Neural cell (in vitro differentiated cells): Measurements from ENCODE around the gene RINT1. TPM values are rescaled to one million over a fixed set of nuclear protein-coding genes. Genes with fewer than 3 reads are reported as not detected.

Experiments used
- H2AFZ ChIP-seq: fragments of 200-600, 300-800 bp; sonication (generic), shearing (Covaris generic); 2 replicates; pipeline ENCODE4 v1.6.0; 2014; ENCODE audit warnings: low read depth, mild to moderate bottlenecking, antibody characterized with exemption, low read length, moderate library complexity
- H3F3A ChIP-seq: fragments of 200-600 bp; shearing (Covaris generic); 2 replicates; pipeline ENCODE4 v1.6.1; 2016; ENCODE audit warnings: mild to moderate bottlenecking, moderate library complexity, mixed read lengths, antibody characterized with exemption, low read length; ENCODE audit not compliant: insufficient read depth, poor library complexity, severe bottlenecking
- H3K27ac ChIP-seq: fragments of 200-600, 300-800 bp; sonication (generic), shearing (Covaris generic); 2 replicates; pipeline ENCODE4 v1.5.1; 2014; ENCODE audit warnings: mild to moderate bottlenecking, low read length, moderate library complexity
- H3K27me3 ChIP-seq: fragments of 300-800, 200-600 bp; sonication (generic), shearing (Covaris generic); 2 replicates; pipeline ENCODE4 v1.6.0; 2014; ENCODE audit warnings: mild to moderate bottlenecking, low read depth, low read length, moderate library complexity; ENCODE audit not compliant: insufficient read depth
- H3K36me3 ChIP-seq: fragments of 300-800, 200-600 bp; sonication (generic), shearing (Covaris generic); 2 replicates; pipeline ENCODE4 v1.5.1; 2014; ENCODE audit warnings: mild to moderate bottlenecking, antibody characterized with exemption, low read length, moderate library complexity; ENCODE audit not compliant: insufficient read depth
- H3K4me2 ChIP-seq: fragments of 300-800, 200-600 bp; sonication (generic), shearing (Covaris generic); 2 replicates; pipeline ENCODE4 v1.6.0; 2014; ENCODE audit warnings: mild to moderate bottlenecking, low read length
- H3K4me3 ChIP-seq: fragments of 300-800, 200-600 bp; sonication (generic), shearing (Covaris generic); 2 replicates; pipeline ENCODE4 v1.5.1; 2014; ENCODE audit warnings: mild to moderate bottlenecking, low read length, moderate library complexity
- H3K79me2 ChIP-seq: fragments of 200-600 bp; shearing (Covaris generic); replicated peaks from 2 replicates; pipeline ENCODE4 v1.6.0; 2014; ENCODE audit warnings: mild to moderate bottlenecking, low read length, moderate library complexity; ENCODE audit not compliant: insufficient read depth
- H3K9ac ChIP-seq: fragments of 300-800, 200-600 bp; sonication (generic), shearing (Covaris generic); 2 replicates; pipeline ENCODE4 v1.6.1; 2016; ENCODE audit warnings: mild to moderate bottlenecking, low read length, mixed read lengths
- H3K9me2 ChIP-seq: fragments of 200-600 bp; shearing (Covaris generic); 2 replicates; pipeline ENCODE4 v1.6.1; 2016; ENCODE audit warnings: mild to moderate bottlenecking, low read length, mixed read lengths; ENCODE audit not compliant: insufficient read depth
- H3K9me3 ChIP-seq: fragments of 200-600, 300-800 bp; sonication (generic), shearing (Covaris generic); 2 replicates; pipeline ENCODE4 v1.6.1; 2016; ENCODE audit warnings: mild to moderate bottlenecking, mixed run types, low read length, moderate library complexity, mixed read lengths
- H4K20me1 ChIP-seq: fragments of 200-600 bp; shearing (Covaris generic); 2 replicates; pipeline ENCODE4 v1.6.1; 2016; ENCODE audit warnings: mild to moderate bottlenecking, mixed run types; ENCODE audit not compliant: insufficient read depth
- EP300 ChIP-seq: fragments of 450-650 bp; conservative IDR thresholded peaks from 2 replicates; pipeline ENCODE4 v1.6.1; 2014; ENCODE audit warnings: antibody characterized with exemption, mild to moderate bottlenecking, moderate library complexity; ENCODE audit not compliant: poor library complexity, severe bottlenecking
- EZH2 ChIP-seq: fragments of 200-600, 300-800 bp; shearing (Covaris generic), sonication (generic); IDR thresholded peaks from 2 replicates; pipeline ENCODE4 v1.6.1; 2014; ENCODE audit warnings: antibody characterized with exemption, low read length, borderline replicate concordance, mild to moderate bottlenecking; ENCODE audit not compliant: insufficient read depth, poor library complexity, severe bottlenecking
- MXI1 ChIP-seq: fragments of 450-650 bp; conservative IDR thresholded peaks from 2 replicates; pipeline ENCODE4 v1.6.1; 2014; ENCODE audit warnings: antibody characterized with exemption, mild to moderate bottlenecking; ENCODE audit not compliant: poor library complexity, severe bottlenecking
- POLR2AphosphoS5 ChIP-seq: IDR thresholded peaks from 2 replicates; pipeline ENCODE4 v1.6.1; 2012
- RAD21 ChIP-seq: fragments of 450-650 bp; conservative IDR thresholded peaks from 2 replicates; pipeline ENCODE4 v1.6.1; 2014; ENCODE audit warnings: antibody characterized with exemption, mild to moderate bottlenecking, moderate library complexity
- SMC3 ChIP-seq: fragments of 450-650 bp; conservative IDR thresholded peaks from 2 replicates; pipeline ENCODE4 v1.6.1; 2014; ENCODE audit warnings: antibody characterized with exemption, mild to moderate bottlenecking, moderate library complexity; ENCODE audit not compliant: poor library complexity
- TAF1 ChIP-seq: IDR thresholded peaks from 2 replicates; pipeline ENCODE4 v1.6.1; 2012; ENCODE audit warnings: low read depth
- polyA plus RNA-seq: library from polyadenylated mRNA; depleted of rRNA; stranded (reverse); fragments of >200 nt; gene quantifications from 2 replicates; pipeline ENCODE4 v1.2.3, GENCODE V29; 2014
- TF ChIP-seq, protein P1 (sequence below): IDR thresholded peaks from 2 replicates; pipeline ENCODE4 v1.6.1; 2012; ENCODE audit warnings: borderline replicate concordance
- TF ChIP-seq, protein P2 (sequence below): fragments of 450-650 bp; IDR thresholded peaks from 2 replicates; pipeline ENCODE4 v1.5.1; 2014; ENCODE audit warnings: antibody characterized with exemption, mild to moderate bottlenecking, moderate library complexity; ENCODE audit not compliant: poor library complexity, severe bottlenecking

The RINT1 gene
- polyA plus RNA-seq, 1 donor from 2014 or later = 8.6 TPM

DNA sequence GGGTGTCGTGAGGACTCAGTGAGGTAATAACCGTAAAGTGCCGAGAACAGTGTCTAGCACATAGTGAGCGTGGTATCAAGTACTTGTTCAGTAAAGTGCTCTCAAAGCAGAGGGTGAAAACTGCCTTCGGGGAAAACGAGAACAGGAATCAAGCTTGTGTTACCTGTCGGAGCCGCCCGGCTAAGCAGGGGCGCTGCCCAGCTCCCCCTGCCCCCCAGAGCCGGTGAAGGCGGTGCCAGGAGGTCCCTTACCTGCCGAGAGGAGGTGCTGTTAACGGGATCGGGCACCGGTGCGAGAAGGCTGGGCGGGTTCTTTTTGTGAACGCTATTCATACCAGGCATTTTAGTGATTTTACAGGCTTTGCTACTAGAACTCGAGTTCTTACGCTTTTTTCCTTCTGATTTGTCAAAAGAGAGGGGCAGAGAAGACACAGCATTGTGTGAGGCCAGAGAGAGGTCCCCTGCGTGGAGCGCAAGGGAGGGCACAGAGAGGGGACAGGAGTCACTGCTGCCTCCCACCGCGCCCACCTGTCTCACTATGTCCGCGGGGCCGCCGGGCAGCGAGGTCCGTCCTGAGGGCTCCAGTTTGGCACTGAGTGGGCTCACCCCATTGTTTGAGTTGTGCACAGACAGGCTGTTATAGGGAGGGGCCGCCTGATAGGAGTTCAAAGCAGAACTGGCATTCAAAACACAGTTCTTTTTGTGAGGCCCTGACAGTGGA is 81.8 kb downstream of the RINT1 start:
- no peaks in the 10 kb centered on the region for H3K36me3 ChIP-seq
- H3K27me3 ChIP-seq = no peaks in the 10 kb centered on the region
- no peaks in the 10 kb centered on the region for H3F3A ChIP-seq
- no peaks in the 10 kb centered on the region for H4K20me1 ChIP-seq
- H3K4me3 ChIP-seq = no peak overlapping the region
- H3K9ac ChIP-seq = no peak overlapping the region
- H3K4me2 ChIP-seq = no peak overlapping the region
- H3K79me2 ChIP-seq = no peaks in the 10 kb centered on the region
- TF ChIP-seq RAD21 (no peak), MXI1 (no peak), SMC3 (no peak), EZH2 (no peak), EP300 (no peak), TAF1 (no peak), POLR2AphosphoS5 (no peak)
- TF ChIP-seq, protein P1, sequence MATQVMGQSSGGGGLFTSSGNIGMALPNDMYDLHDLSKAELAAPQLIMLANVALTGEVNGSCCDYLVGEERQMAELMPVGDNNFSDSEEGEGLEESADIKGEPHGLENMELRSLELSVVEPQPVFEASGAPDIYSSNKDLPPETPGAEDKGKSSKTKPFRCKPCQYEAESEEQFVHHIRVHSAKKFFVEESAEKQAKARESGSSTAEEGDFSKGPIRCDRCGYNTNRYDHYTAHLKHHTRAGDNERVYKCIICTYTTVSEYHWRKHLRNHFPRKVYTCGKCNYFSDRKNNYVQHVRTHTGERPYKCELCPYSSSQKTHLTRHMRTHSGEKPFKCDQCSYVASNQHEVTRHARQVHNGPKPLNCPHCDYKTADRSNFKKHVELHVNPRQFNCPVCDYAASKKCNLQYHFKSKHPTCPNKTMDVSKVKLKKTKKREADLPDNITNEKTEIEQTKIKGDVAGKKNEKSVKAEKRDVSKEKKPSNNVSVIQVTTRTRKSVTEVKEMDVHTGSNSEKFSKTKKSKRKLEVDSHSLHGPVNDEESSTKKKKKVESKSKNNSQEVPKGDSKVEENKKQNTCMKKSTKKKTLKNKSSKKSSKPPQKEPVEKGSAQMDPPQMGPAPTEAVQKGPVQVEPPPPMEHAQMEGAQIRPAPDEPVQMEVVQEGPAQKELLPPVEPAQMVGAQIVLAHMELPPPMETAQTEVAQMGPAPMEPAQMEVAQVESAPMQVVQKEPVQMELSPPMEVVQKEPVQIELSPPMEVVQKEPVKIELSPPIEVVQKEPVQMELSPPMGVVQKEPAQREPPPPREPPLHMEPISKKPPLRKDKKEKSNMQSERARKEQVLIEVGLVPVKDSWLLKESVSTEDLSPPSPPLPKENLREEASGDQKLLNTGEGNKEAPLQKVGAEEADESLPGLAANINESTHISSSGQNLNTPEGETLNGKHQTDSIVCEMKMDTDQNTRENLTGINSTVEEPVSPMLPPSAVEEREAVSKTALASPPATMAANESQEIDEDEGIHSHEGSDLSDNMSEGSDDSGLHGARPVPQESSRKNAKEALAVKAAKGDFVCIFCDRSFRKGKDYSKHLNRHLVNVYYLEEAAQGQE = no peak
- TF ChIP-seq, protein P2, sequence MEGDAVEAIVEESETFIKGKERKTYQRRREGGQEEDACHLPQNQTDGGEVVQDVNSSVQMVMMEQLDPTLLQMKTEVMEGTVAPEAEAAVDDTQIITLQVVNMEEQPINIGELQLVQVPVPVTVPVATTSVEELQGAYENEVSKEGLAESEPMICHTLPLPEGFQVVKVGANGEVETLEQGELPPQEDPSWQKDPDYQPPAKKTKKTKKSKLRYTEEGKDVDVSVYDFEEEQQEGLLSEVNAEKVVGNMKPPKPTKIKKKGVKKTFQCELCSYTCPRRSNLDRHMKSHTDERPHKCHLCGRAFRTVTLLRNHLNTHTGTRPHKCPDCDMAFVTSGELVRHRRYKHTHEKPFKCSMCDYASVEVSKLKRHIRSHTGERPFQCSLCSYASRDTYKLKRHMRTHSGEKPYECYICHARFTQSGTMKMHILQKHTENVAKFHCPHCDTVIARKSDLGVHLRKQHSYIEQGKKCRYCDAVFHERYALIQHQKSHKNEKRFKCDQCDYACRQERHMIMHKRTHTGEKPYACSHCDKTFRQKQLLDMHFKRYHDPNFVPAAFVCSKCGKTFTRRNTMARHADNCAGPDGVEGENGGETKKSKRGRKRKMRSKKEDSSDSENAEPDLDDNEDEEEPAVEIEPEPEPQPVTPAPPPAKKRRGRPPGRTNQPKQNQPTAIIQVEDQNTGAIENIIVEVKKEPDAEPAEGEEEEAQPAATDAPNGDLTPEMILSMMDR = no peak
- H2AFZ ChIP-seq = no peak overlapping the region
- no peak overlapping the region for H3K27ac ChIP-seq
- H3K9me2 ChIP-seq = no peaks in the 10 kb centered on the region
- no peaks in the 10 kb centered on the region for H3K9me3 ChIP-seq

DNA sequence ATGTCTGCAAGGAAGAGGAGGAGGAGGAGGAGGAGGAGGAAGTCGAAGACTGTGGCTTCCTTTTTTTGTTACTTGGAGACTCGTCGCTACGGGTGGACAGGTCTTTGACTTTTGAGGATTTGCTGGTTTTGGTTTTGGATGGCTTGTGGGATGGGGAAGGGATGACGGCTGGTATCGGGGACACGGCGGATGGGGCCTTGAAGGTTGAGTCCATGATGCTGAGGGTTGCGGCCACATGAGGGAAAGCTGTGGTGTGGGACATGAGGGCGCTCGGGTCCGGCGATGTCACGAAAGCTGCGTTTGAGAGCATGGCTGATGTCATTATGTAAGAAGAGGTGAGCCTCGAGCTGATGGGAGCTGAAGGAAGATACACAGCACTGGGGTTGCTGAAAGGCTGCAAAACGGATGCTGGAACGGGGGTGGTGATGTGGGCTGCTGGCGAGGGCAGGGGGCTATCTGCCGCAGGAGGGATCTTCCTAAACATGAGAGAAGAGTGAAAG is 82.4 kb downstream of the RINT1 start:
- H4K20me1 ChIP-seq = no peaks in the 10 kb centered on the region
- H3F3A ChIP-seq = no peaks in the 10 kb centered on the region
- no peaks in the 10 kb centered on the region for H3K79me2 ChIP-seq
- H3K4me3 ChIP-seq = no peak overlapping the region
- H3K27ac ChIP-seq = no peak overlapping the region
- H3K36me3 ChIP-seq = no peaks in the 10 kb centered on the region
- no peak overlapping the region for H3K4me2 ChIP-seq
- no peaks in the 10 kb centered on the region for H3K9me2 ChIP-seq
- no peaks in the 10 kb centered on the region for H3K9me3 ChIP-seq
- H2AFZ ChIP-seq = no peak overlapping the region
- TF ChIP-seq RAD21 (no peak), MXI1 (no peak)
- TF ChIP-seq, protein P1 = no peak
- no peak overlapping the region for H3K9ac ChIP-seq
- H3K27me3 ChIP-seq = no peaks in the 10 kb centered on the region
